NT2/D1 (cell line): ENCODE data around the gene ACSS3.

Experiments used
- DNase-seq: peaks from one replicate; pipeline ENCODE4 v3.0.0-alpha.2; 2011; ENCODE audit warnings: low read depth, low spot score
- H3K27me3 ChIP-seq: 2 replicates; pipeline ENCODE4 v1.6.0; 2011; ENCODE audit warnings: mild to moderate bottlenecking; ENCODE audit not compliant: insufficient read length, insufficient read depth
- H3K36me3 ChIP-seq: 2 replicates; pipeline ENCODE4 v1.6.1; 2011; ENCODE audit warnings: mild to moderate bottlenecking, low read length, mixed read lengths; ENCODE audit not compliant: insufficient read depth, insufficient read length
- H3K4me1 ChIP-seq: 2 replicates; pipeline ENCODE4 v1.5.1; 2011; ENCODE audit not compliant: insufficient read depth, insufficient read length
- H3K4me3 ChIP-seq: 2 replicates; pipeline ENCODE4 v1.5.1; 2011; ENCODE audit warnings: low read depth; ENCODE audit not compliant: insufficient read length
- H3K9ac ChIP-seq: 2 replicates; pipeline ENCODE4 v1.6.0; 2011; ENCODE audit warnings: low read depth; ENCODE audit not compliant: insufficient read length
- H3K9me3 ChIP-seq: 2 replicates; pipeline ENCODE4 v1.5.1; 2011; ENCODE audit warnings: mild to moderate bottlenecking, low read length; ENCODE audit not compliant: insufficient read depth
- SUZ12 ChIP-seq: IDR thresholded peaks from 2 replicates; pipeline ENCODE4 v1.6.1; 2011; ENCODE audit not compliant: insufficient read length, insufficient read depth; ENCODE audit errors: extremely low read depth
- YY1 ChIP-seq: IDR thresholded peaks from 2 replicates; pipeline ENCODE4 v1.6.1; 2011; ENCODE audit not compliant: insufficient read length, insufficient read depth
- ZNF274 ChIP-seq: IDR thresholded peaks from 2 replicates; pipeline ENCODE4 v1.6.1; 2011; ENCODE audit warnings: mild to moderate bottlenecking, low read depth, low read length

ACSS3 gene

GRCh38 chr12:81263072-81263471, 185.2 kb downstream of the ACSS3 start:
- Histone ChIP-seq H3K4me3 (no peak overlapping the region), H3K4me1 (no peaks in the 10 kb centered on the region), H3K36me3 (no peaks in the 10 kb centered on the region), H3K9me3 (no peaks in the 10 kb centered on the region), H3K9ac (no peak overlapping the region), H3K27me3 (no peaks in the 10 kb centered on the region)
- no peak for DNase-seq
- TF ChIP-seq SUZ12 (no peak), YY1 (no peak), ZNF274 (no peak)

DNA sequence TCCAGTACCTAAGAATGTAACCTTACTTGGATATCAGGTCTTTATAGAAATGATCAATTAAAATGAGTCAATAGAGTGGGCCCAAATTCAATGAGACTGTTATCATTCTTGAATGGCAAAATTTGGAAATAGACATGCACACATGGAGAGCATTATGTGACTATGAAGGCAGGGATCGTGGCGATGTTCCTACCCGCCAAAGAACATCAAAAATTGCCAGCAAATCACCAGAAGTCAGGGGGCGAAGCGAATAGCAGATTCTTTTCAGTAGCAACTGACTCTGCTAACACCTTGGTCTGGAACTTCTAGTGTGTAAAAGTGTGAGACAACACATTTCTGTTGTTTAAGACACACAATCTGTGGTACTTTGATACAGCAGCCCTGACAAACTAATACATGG, 192.5 kb downstream of the ACSS3 start:
- Histone ChIP-seq H3K4me1 (no peaks in the 10 kb centered on the region), H3K36me3 (no peaks in the 10 kb centered on the region), H3K9me3 (no peaks in the 10 kb centered on the region), H3K4me3 (no peak overlapping the region), H3K27me3 (no peaks in the 10 kb centered on the region), H3K9ac (no peak overlapping the region)
- TF ChIP-seq YY1 (no peak), ZNF274 (no peak), SUZ12 (no peak)
- no peak for DNase-seq

- Histone ChIP-seq H3K36me3 (no peaks in the 10 kb centered on the region), H3K27me3 (no peaks in the 10 kb centered on the region), H3K4me3 (no peak overlapping the region), H3K4me1 (no peaks in the 10 kb centered on the region), H3K9me3 (no peaks in the 10 kb centered on the region), H3K9ac (no peak overlapping the region)
- no peak for DNase-seq
- no peak for TF ChIP-seq SUZ12
- TF ChIP-seq YY1, result no peak
- TF ChIP-seq ZNF274, result no peak
Measured at GRCh38 chr12:81274637-81275529, 197.0 kb downstream of the ACSS3 start.

- H3K27me3 ChIP-seq, result no peaks in the 10 kb centered on the region
- TF ChIP-seq ZNF274 (no peak), YY1 (no peak), SUZ12 (no peak)
- no peaks in the 10 kb centered on the region for H3K4me1 ChIP-seq
- H3K9me3 ChIP-seq, result no peaks in the 10 kb centered on the region
- DNase-seq, result no peak
- H3K9ac ChIP-seq, result no peak overlapping the region
- no peaks in the 10 kb centered on the region for H3K36me3 ChIP-seq
- no peak overlapping the region for H3K4me3 ChIP-seq
Measured at GRCh38 chr12:81284137-81284536, 206.3 kb downstream of the ACSS3 start.

GRCh38 chr12:81288651-81289050, 210.8 kb downstream of the ACSS3 start:
- DNase-seq, result no peak
- Histone ChIP-seq H3K9ac (no peak overlapping the region), H3K27me3 (no peaks in the 10 kb centered on the region), H3K4me1 (no peaks in the 10 kb centered on the region), H3K9me3 (no peaks in the 10 kb centered on the region), H3K4me3 (no peak overlapping the region), H3K36me3 (no peaks in the 10 kb centered on the region)
- no peak for TF ChIP-seq SUZ12
- no peak for TF ChIP-seq ZNF274
- no peak for TF ChIP-seq YY1

GRCh38 chr12:81294325-81295190, 216.7 kb downstream of the ACSS3 start:
- no peak for DNase-seq
- Histone ChIP-seq H3K4me3 (no peak overlapping the region), H3K27me3 (no peaks in the 10 kb centered on the region), H3K9me3 (no peaks in the 10 kb centered on the region), H3K4me1 (no peaks in the 10 kb centered on the region), H3K9ac (no peak overlapping the region), H3K36me3 (no peaks in the 10 kb centered on the region)
- TF ChIP-seq SUZ12 (no peak), ZNF274 (no peak)

DNA sequence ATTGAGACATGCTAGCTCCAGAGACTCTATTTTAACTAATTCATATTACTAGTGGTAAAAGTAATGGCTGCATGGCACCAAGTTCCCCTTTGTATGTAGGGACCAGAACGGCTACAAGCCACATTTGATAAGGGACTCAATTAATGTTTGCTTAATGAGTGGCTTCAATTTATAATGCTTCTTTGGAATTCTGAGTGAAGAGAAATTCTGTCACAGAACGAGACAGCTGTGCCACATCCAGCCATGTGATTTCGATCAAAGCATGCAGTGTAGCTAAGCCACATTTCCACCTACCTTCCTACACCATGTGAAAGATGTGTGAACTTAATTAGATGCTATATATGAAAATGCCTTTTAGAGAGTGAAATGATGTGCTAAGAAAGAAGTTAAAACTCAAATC, 217.4 kb downstream of the ACSS3 start:
- TF ChIP-seq SUZ12 (no peak), ZNF274 (no peak), YY1 (no peak)
- Histone ChIP-seq H3K9ac (no peak overlapping the region), H3K9me3 (no peaks in the 10 kb centered on the region), H3K36me3 (no peaks in the 10 kb centered on the region), H3K4me1 (no peaks in the 10 kb centered on the region), H3K27me3 (no peaks in the 10 kb centered on the region), H3K4me3 (no peak overlapping the region)
- no peak for DNase-seq
